ENCODE data around the gene GBA3. TPM values are rescaled to one million over a fixed set of nuclear protein-coding genes. Genes with fewer than 3 reads are reported as not detected.

GBA3 gene
- total RNA-seq, 1 donor from 2014 or later: not detected

GRCh38 chr4:22780317-22780716 is 87.6 kb downstream of the GBA3 start:
- intact Hi-C loops (cut with micrococcal nuclease): no loop called here

- intact Hi-C loops (cut with micrococcal nuclease): no loop called here
Observed at GRCh38 chr4:22780797-22781196, 88.1 kb downstream of the GBA3 start.

GRCh38 chr4:22787753-22788375 is 95.1 kb downstream of the GBA3 start:
- intact Hi-C loops (cut with micrococcal nuclease): no loop called here

GRCh38 chr4:22790631-22791030 is 97.9 kb downstream of the GBA3 start:
- intact Hi-C loops (cut with micrococcal nuclease): no loop called here

GRCh38 chr4:22794732-22795131 is 102.0 kb downstream of the GBA3 start:
- intact Hi-C loops (cut with micrococcal nuclease): no loop called here

- intact Hi-C loops (cut with micrococcal nuclease): no loop called here
Observed at GRCh38 chr4:22801391-22801790, 108.7 kb downstream of the GBA3 start.

GRCh38 chr4:22802876-22803275 is 110.1 kb downstream of the GBA3 start:
- intact Hi-C loops (cut with micrococcal nuclease): no loop called here

- intact Hi-C loops (cut with micrococcal nuclease): no loop called here
Observed at GRCh38 chr4:22803512-22803911, 110.8 kb downstream of the GBA3 start.

GRCh38 chr4:22814906-22815305 is 122.2 kb downstream of the GBA3 start:
- intact Hi-C loops (cut with micrococcal nuclease): no loop called here

GRCh38 chr4:22824091-22824490 is 131.4 kb downstream of the GBA3 start:
- intact Hi-C loops (cut with micrococcal nuclease): no loop called here

GRCh38 chr4:22842360-22843018 is 149.8 kb downstream of the GBA3 start:
- intact Hi-C loops (cut with micrococcal nuclease): no loop called here

- intact Hi-C loops (cut with micrococcal nuclease): no loop called here
Observed at GRCh38 chr4:22848332-22848731, 155.6 kb downstream of the GBA3 start.

GRCh38 chr4:22850055-22850454 is 157.3 kb downstream of the GBA3 start:
- intact Hi-C loops (cut with micrococcal nuclease): no loop called here

GRCh38 chr4:22850630-22851029 is 157.9 kb downstream of the GBA3 start:
- intact Hi-C loops (cut with micrococcal nuclease): no loop called here

- intact Hi-C loops (cut with micrococcal nuclease): no loop called here
Observed at GRCh38 chr4:22857411-22857810, 164.7 kb downstream of the GBA3 start.

GRCh38 chr4:22859318-22859717 is 166.6 kb downstream of the GBA3 start:
- intact Hi-C loops (cut with micrococcal nuclease): no loop called here

Other genes with a start within 250 kb of the GBA3 start
- 4.3 and 5.1 TPM in 2 replicates for gene ADGRA3, start 176.9 kb upstream of the GBA3 start, total RNA-seq